ENCODE data around the gene CRYBA2.

CRYBA2 gene

DNA sequence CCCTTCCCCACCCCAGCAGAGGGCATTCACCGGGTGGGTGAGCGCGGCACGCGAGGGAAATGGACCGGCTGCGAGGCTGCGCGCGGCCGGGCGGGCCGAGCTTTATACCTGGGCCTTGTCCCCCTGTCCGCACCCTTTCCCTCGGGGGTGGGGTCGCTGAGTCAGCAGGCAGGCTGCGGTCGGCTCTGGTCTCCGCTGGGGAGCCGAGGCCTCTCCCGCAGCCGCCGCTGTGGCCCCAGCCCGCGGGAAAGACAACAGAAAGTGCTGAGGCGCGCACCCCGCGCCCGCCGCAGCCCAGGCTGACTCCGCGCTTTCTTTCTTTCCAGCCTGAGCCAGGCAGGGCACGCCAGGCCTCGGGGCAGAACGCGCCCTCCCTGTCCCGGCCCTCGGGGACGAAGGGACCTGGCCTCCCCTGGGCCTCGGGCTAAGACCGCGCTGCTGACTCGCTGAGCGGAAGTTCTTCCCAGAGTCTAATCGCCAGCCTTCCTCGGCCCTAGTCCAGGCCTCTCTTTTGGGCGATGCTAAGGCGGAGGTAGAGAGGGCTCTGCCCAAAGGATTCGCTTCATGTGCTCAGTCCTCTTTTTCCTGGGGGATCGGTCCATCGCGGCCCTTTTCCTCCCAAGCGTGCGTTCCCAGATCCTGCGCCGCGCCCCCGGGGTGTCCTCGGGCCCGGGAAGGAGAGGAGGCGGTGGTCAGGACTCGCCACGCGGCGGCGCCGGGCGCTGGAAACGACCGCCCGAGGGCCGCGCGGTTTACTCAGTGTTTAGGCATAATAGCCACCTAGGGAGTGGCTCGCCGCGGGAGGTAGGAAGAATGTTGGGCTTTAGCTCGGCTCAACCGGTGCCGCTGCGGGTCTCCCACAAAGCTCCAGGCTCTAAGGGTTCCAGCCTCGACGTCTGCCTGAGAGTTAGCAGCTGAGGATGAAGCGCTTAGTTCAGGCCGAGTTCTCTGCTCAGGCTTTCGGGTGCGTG lies at the start of gene CRYBA2:
TSS of gene CRYBA2 (minus strand) at position 78 of the 971 bp plus-strand sequence. CDS start 246 bp downstream, outside the sequence.
- peak within 1 kb of the TSS; percentile 42 for H3K4me3 Mint-ChIP-seq
- no peaks in the 10 kb centered on the region for H3K36me3 Mint-ChIP-seq
- no peak within 1 kb of the TSS for H3K27ac Mint-ChIP-seq
- no peaks in the 10 kb centered on the region for H3K9me3 Mint-ChIP-seq (ENCODE audit: low read depth)
- peaks cover 42% of the 10 kb centered on the region for H3K27me3 Mint-ChIP-seq
- peaks cover 9% of the 10 kb centered on the region for H3K4me1 Mint-ChIP-seq (ENCODE audit: low read depth)

DNA sequence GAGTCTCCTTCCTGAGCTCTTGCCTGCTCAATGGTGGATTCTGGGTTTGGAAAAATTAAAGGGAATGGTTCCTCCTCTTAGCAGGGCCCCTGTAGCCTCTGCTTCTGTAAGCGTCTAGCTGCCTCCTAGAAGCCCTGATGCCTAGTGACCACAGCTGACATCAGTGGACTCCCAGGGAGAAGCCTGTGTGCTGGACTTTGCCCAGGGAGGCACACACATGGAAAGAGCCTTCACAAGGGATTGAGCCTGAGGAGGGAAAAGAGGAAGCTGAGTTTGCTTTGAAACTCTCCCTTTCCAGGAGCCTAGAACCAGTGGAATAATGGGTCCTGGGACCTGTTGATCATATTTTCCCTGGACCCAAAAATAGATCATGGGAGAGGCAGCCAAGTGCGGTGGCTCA lies 49.5 kb upstream of the CRYBA2 start:
- Mint-ChIP-seq H3K4me1 (ENCODE audit: low read depth) (peaks cover 6% of the 10 kb centered on the region), H3K9me3 (ENCODE audit: low read depth) (no peaks in the 10 kb centered on the region), H3K27me3 (peaks cover 39% of the 10 kb centered on the region), H3K27ac (no peak overlapping the region), H3K36me3 (no peaks in the 10 kb centered on the region), H3K4me3 (no peak overlapping the region)

- H3K4me1 Mint-ChIP-seq (ENCODE audit: low read depth) = peaks cover 6% of the 10 kb centered on the region
- H3K9me3 Mint-ChIP-seq (ENCODE audit: low read depth) = no peaks in the 10 kb centered on the region
- no peaks in the 10 kb centered on the region for H3K36me3 Mint-ChIP-seq
- H3K27ac Mint-ChIP-seq = no peak overlapping the region
- H3K4me3 Mint-ChIP-seq = no peak overlapping the region
- peaks cover 35% of the 10 kb centered on the region for H3K27me3 Mint-ChIP-seq
These were observed 48.9 kb upstream of the CRYBA2 start for GRCh38 chr2:219042157-219042556.

GRCh38 chr2:219041252-219041651 lies 48.0 kb upstream of the CRYBA2 start, which contains the start of gene CFAP65:
Gene CFAP65, minus strand, starts transcription at chr2:219041516. Its CDS starts 2,468 bp downstream, at chr2:219039048.
- Mint-ChIP-seq H3K9me3 (ENCODE audit: low read depth) (no peaks in the 10 kb centered on the region), H3K4me3 (peak within 1 kb of the TSS; percentile 84), H3K27me3 (peaks cover 33% of the 10 kb centered on the region), H3K36me3 (no peaks in the 10 kb centered on the region), H3K27ac (no peak within 1 kb of the TSS), H3K4me1 (ENCODE audit: low read depth) (peaks cover 6% of the 10 kb centered on the region)

DNA sequence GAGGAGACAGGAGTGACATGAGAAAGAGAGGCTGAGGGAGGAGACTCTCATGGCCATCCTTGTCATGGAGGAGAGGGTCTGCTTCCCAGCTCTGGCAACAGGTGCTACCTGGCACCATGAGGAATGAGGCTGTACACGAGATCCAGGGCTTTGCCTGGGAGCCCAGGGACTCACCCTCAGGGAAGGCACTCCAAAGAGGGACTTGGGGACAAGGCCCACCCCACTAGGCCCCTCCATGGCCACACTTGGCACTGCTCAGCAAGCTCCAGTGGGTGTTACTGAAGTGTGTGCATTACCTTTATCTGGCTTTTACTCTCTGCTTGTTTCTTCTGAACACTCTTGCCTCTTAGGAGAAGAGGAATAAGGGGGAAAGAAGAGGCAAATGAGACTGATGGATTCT lies 45.4 kb upstream of the CRYBA2 start:
- Mint-ChIP-seq H3K4me1 (ENCODE audit: low read depth) (peaks cover 6% of the 10 kb centered on the region), H3K27ac (no peak overlapping the region), H3K27me3 (peaks cover 29% of the 10 kb centered on the region), H3K4me3 (no peak overlapping the region), H3K9me3 (ENCODE audit: low read depth) (no peaks in the 10 kb centered on the region), H3K36me3 (no peaks in the 10 kb centered on the region)

- no peak overlapping the region for H3K4me3 Mint-ChIP-seq
- H3K4me1 Mint-ChIP-seq (ENCODE audit: low read depth) = peaks cover 6% of the 10 kb centered on the region
- H3K9me3 Mint-ChIP-seq (ENCODE audit: low read depth) = no peaks in the 10 kb centered on the region
- no peak overlapping the region for H3K27ac Mint-ChIP-seq
- H3K27me3 Mint-ChIP-seq = peaks cover 28% of the 10 kb centered on the region
- H3K36me3 Mint-ChIP-seq = no peaks in the 10 kb centered on the region
These were observed 44.7 kb upstream of the CRYBA2 start for GRCh38 chr2:219037783-219038499.

GRCh38 chr2:219035942-219036341 lies 42.7 kb upstream of the CRYBA2 start:
- Mint-ChIP-seq H3K4me1 (ENCODE audit: low read depth) (no peaks in the 10 kb centered on the region), H3K9me3 (ENCODE audit: low read depth) (no peaks in the 10 kb centered on the region), H3K27me3 (peaks cover 22% of the 10 kb centered on the region), H3K27ac (no peak overlapping the region), H3K36me3 (no peaks in the 10 kb centered on the region), H3K4me3 (no peak overlapping the region)

DNA sequence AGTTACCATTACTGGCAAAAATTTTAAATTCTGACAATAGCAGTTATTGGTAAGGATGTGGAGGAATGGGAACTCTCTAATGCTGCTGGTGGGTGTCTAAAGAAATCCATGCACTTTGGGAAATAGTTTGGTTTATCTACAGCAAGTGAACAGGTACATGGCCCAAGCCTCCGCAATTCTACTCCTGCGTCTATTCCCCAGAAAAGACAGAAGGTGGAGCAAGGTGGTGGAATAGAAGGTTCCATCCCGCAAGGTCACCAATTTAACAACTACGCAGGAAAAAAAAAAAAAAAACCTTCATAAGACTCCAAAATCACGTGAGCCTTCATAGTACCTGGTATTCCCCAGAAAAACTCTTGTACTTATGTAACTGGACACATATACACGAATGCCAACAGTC lies 41.6 kb upstream of the CRYBA2 start:
- Mint-ChIP-seq H3K4me1 (ENCODE audit: low read depth) (no peaks in the 10 kb centered on the region), H3K9me3 (ENCODE audit: low read depth) (no peaks in the 10 kb centered on the region), H3K27ac (no peak overlapping the region), H3K36me3 (no peaks in the 10 kb centered on the region), H3K4me3 (no peak overlapping the region), H3K27me3 (peaks cover 18% of the 10 kb centered on the region)

GRCh38 chr2:219032051-219032745 lies 39.0 kb upstream of the CRYBA2 start:
- Mint-ChIP-seq H3K9me3 (ENCODE audit: low read depth) (no peaks in the 10 kb centered on the region), H3K27ac (no peak overlapping the region)

DNA sequence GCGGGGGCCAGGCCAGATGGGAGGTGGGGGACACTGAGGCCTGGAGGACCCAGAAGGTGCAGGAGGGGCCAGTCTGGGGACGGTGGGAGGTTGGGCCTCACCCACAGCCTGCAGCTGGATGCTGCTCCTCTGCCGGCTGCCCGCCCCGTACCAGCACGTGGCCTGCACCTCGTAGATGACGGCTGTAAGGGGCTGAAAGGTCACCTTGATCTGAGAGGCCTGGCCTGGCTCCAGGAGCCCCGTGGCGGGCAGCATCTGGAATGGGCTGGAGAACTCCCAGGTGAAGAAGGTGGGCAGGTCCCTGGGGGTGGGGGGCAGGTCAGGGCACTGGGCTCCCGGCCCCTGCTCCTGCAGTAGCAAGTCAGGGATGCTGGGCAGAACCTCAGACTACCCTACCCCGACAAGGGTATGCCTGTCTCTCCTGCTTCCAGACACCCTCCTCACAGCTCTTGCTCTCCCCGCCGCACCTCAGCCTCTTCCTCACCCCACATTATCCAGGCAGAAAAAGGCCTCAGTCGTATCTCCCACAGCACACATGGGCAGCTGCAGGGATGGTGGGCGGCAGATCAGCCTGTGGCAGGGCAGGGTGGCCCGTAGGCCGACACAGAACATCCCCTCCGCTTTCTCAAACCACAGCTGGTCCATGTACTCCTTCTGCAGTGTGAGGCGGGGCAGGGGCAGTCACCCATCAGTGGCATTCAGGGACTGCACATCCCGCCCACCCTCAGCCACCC lies 38.0 kb upstream of the CRYBA2 start:
- no peaks in the 10 kb centered on the region for H3K36me3 Mint-ChIP-seq
- H3K27me3 Mint-ChIP-seq = peaks cover 10% of the 10 kb centered on the region
- H3K4me3 Mint-ChIP-seq = no peak overlapping the region
- H3K4me1 Mint-ChIP-seq (ENCODE audit: low read depth) = no peaks in the 10 kb centered on the region
- H3K27ac Mint-ChIP-seq = no peak overlapping the region
- H3K9me3 Mint-ChIP-seq (ENCODE audit: low read depth) = no peaks in the 10 kb centered on the region

More at GRCh38 chr2:219032051-219032745, 39.0 kb upstream of the CRYBA2 start:
- peaks cover 13% of the 10 kb centered on the region for H3K27me3 Mint-ChIP-seq
- H3K4me1 Mint-ChIP-seq (ENCODE audit: low read depth) = no peaks in the 10 kb centered on the region
- no peak overlapping the region for H3K4me3 Mint-ChIP-seq
- no peaks in the 10 kb centered on the region for H3K36me3 Mint-ChIP-seq

DNA sequence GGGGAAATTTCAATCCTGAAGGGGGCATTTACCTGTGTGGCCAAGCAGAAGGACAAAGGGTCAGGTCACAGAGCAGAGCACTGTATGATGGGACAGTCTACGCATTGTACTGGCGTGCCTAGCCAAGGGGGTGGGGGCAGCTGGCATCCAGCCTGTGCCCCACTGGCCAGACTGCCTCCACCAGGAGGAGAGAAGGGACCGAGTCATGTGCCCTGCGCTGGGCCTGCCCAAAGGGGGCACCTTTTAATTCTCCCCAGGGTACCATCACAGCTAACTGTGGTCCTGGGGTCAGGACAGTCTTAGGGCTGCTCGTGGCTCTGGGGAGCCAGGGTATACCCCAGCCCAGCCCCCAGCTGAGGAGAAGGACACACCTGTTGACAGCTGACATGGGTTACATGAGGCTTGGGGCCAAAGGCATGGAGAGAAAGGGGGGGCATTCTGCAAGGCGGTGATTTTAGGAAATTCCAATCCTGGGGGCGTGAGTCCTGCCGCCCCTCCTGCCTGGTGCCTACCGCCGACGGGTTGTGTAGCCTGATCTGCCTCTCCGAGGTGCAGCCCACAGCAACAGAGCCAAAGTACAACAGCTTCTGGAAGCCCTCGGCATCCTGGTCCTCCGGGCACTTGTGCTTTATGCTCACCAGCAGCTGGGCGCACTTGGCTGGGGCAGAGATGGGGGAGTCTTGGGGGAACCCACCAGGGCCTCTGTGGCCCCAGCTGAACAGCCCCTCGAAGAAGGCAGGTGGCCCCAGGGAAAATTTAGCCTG lies 37.1 kb upstream of the CRYBA2 start:
- Mint-ChIP-seq H3K27ac (no peak overlapping the region), H3K4me3 (no peak overlapping the region)

GRCh38 chr2:219029829-219030165 lies 36.6 kb upstream of the CRYBA2 start:
- Mint-ChIP-seq H3K36me3 (no peaks in the 10 kb centered on the region), H3K4me1 (ENCODE audit: low read depth) (no peaks in the 10 kb centered on the region), H3K27ac (no peak overlapping the region), H3K4me3 (no peak overlapping the region), H3K9me3 (ENCODE audit: low read depth) (no peaks in the 10 kb centered on the region), H3K27me3 (peaks cover 10% of the 10 kb centered on the region)

More for the DNA sequence above, 37.1 kb upstream of the CRYBA2 start:
- Mint-ChIP-seq H3K27me3 (peaks cover 10% of the 10 kb centered on the region), H3K9me3 (ENCODE audit: low read depth) (no peaks in the 10 kb centered on the region), H3K4me1 (ENCODE audit: low read depth) (no peaks in the 10 kb centered on the region), H3K36me3 (no peaks in the 10 kb centered on the region)

DNA sequence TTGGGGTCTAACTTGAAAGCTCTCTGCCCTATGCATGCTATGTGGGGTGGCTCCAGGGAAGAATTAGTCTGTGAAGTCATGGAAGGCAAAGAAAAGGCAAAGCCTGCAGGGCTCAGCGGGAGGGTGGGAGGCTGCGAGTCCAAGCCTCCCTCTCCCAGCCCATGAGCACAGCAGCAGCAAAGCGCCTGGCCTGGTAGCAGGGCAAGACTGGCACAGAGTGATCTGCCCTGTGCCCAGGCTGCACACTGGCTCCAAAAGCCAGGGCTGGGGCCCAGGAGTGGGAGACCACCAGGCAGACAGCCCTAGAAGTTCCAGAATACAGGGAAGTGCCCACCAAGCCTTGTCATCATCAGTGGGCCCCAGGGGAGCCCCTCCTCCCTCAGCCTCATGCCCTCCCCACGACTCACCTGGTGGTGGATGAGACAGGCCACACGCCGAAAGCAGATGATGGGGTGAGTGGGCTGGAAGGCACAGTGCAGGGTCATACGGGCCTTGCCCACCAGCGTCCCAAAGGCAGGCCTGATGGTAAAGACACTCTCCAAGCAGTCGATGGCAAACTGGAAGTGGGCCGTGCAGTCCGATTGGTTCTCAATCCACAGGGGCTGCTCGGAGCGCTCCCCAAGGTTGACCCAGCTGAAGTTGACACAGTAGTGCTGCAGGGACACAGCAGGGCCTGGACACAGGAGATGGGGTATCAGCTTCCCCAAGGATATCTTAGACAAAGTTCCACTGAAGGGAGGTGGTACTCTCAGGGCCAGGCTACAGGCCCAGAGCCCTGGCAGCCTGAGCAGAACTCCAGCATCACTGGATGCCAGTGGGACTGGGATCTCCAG lies 36.0 kb upstream of the CRYBA2 start:
- no peak overlapping the region for H3K4me3 Mint-ChIP-seq
- no peaks in the 10 kb centered on the region for H3K36me3 Mint-ChIP-seq
- H3K4me1 Mint-ChIP-seq (ENCODE audit: low read depth) = no peaks in the 10 kb centered on the region
- no peaks in the 10 kb centered on the region for H3K9me3 Mint-ChIP-seq (ENCODE audit: low read depth)
- peaks cover 7% of the 10 kb centered on the region for H3K27me3 Mint-ChIP-seq
- no peak overlapping the region for H3K27ac Mint-ChIP-seq

All from activated naive CD8-positive, alpha-beta T cell (primary cell).